Stimulated activated CD4-positive, alpha-beta T cell treated with anti-CD3 and anti-CD28 coated beads, Interleukin-15, amount 100 ng/mL, for 24 hours (primary cell): Measurements from ENCODE around the gene TTC17.
"Not testable (repeated sequence)": the region's sequence is repeated elsewhere in the genome, so short reads cannot be mapped to it uniquely, and the experiment has no call there.

ENCODE experiments used
- DNase-seq: peaks from one replicate; pipeline ENCODE4 v3.0.0-alpha.2; 2020

TTC17 gene, protein sequence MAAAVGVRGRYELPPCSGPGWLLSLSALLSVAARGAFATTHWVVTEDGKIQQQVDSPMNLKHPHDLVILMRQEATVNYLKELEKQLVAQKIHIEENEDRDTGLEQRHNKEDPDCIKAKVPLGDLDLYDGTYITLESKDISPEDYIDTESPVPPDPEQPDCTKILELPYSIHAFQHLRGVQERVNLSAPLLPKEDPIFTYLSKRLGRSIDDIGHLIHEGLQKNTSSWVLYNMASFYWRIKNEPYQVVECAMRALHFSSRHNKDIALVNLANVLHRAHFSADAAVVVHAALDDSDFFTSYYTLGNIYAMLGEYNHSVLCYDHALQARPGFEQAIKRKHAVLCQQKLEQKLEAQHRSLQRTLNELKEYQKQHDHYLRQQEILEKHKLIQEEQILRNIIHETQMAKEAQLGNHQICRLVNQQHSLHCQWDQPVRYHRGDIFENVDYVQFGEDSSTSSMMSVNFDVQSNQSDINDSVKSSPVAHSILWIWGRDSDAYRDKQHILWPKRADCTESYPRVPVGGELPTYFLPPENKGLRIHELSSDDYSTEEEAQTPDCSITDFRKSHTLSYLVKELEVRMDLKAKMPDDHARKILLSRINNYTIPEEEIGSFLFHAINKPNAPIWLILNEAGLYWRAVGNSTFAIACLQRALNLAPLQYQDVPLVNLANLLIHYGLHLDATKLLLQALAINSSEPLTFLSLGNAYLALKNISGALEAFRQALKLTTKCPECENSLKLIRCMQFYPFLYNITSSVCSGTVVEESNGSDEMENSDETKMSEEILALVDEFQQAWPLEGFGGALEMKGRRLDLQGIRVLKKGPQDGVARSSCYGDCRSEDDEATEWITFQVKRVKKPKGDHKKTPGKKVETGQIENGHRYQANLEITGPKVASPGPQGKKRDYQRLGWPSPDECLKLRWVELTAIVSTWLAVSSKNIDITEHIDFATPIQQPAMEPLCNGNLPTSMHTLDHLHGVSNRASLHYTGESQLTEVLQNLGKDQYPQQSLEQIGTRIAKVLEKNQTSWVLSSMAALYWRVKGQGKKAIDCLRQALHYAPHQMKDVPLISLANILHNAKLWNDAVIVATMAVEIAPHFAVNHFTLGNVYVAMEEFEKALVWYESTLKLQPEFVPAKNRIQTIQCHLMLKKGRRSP

DNA sequence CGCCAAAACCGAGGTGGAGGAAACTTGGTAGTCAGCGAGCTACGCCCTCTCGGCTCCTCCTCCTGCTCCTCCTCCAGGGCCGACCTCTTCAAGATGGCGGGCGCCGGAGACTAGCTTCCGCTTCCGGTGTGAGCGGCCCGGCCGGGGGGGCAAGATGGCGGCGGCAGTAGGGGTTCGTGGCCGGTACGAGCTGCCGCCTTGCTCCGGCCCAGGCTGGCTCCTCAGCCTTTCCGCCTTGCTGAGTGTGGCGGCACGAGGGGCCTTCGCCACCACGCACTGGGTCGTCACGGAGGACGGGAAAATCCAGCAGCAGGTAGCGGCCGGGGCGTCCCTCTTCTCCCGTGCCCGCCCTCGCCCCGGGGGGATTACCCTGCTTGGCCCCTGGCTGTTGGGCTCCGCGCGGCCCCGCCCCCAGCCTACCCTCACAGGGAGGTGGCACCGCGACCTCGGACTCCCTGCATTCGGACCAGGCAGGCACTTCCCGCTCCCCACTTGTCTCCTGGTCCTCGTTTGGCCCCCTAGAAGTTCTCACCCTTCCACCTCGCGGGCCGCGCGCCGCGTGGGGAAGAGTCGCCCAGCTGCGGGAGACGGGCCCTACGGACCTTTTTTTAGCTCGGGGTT lies at the start of gene TTC17:
TTC17 (plus strand) TSS at position 120 of the 621 bp plus-strand sequence; CDS start at position 155, 35 bp downstream.
- peak; percentile 96 for DNase-seq

DNA sequence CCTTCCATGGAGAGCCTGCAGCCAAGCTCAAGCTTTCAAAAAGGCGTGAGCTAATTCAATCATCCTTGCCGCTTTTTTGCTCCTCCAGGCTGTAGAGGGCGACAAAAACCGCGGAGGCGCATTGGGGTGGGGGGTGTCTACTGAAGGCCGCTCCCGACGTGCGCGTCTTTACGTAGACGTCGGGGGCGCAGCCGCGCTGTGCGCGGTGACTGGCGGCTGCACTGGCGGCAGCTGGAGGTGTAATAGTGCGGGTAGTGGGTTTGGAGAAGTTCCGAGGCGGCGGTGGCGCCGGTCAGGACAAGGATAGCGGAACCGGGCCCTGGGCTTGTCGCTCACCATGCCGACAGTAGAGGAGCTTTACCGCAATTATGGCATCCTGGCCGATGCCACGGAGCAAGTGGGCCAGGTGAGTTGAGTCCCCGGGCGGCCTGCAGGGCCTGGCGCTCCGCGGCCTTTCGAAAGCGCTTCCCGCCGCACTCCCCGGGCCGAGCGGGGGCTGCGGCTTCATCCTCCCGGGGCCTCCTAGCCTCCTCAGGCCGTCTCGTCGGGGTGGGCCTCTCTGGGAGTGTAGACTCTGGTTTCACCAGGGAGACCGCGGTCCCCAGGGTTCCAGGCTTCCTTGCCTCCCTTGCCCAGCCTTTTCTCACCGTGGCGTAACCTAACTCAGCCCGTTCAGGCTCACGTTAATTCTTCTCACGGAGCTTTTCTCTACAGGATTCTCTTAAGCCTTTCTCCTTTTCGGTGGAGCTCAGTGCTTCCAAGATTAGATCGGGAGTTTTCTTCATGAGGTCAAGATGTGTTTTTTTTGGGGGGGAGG lies 46.7 kb upstream of the TTC17 start, which contains the start of gene API5:
API5 (plus strand) TSS at position 206 of the 817 bp plus-strand sequence; CDS start at position 338, 132 bp downstream.
- DNase-seq: peak; percentile 94

DNA sequence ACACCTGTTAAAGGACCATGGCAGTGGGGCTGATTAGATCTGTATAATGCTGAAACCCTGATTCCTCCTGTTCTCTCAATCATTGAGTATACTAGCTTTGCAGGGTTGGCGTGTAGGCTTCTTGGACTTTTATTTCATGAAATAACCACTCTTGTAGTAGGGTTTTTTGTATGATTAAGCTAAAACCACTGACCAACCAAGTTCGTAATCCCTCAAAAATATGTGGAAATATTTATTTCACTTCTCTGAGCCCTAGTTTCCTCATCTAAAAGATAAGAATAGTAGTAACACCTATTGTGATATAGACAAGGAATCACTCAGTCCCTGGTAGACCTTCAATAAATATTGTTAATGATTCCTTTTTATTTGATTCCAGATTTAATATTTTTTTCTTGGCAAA lies 42.8 kb upstream of the TTC17 start:
- DNase-seq: no peak

DNA sequence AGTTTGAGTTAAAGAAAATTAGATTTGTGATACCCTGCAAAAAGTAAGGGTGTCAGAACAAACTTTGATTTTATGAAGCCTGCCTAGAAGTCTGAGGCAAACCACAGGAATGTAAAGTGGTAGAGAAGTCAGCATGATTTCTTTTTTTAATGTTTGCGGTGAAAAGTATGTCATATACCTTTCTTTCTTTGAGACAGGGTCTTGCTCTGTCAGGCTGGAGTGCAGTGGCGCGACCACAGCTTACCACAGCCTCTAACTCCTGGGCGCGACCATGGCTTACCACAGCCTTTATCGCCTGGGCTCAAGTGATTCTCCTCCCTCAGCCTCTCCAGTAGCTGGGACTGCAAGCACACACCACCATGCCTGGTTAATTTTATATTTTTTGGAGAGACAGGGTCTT lies 42.3 kb upstream of the TTC17 start:
- peak; percentile 26 for DNase-seq

DNA sequence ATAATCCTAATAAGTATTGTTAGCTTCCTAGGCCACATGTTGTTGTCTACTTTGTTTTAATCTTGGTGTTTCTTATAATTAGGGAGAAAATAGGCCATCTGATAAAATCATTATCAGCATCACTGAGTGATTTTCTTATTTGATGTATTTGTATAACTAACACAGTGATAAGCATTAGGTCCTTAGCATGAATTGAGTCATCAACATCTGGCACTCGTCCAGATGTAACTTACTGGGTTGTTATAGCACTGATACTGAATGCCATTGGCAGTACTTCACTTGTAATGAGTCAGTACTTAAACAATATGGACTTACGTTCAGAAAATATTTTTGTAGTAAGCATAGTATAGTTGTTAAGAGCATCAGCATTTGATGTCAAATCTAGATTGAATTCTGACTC lies 30.7 kb upstream of the TTC17 start:
- DNase-seq: peak; percentile 4

DNA sequence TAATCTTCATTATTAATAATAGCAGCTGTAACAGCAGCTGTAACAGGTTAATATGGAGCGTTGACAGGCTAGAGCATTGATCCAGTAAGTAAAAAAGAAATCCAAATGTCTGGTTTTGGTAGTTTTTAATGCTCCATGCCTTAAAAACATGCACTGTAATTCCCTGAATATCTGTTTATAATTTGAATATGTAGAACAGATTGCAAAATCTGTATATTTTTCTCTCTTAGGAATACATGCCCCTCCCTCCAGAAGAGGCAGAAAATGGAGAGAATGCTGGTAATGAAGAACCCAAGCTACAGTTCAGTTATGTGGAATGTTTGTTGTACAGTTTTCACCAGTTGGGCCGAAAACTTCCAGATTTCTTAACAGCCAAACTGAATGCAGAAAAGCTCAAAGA lies 30.2 kb upstream of the TTC17 start:
- DNase-seq: no peak

DNA sequence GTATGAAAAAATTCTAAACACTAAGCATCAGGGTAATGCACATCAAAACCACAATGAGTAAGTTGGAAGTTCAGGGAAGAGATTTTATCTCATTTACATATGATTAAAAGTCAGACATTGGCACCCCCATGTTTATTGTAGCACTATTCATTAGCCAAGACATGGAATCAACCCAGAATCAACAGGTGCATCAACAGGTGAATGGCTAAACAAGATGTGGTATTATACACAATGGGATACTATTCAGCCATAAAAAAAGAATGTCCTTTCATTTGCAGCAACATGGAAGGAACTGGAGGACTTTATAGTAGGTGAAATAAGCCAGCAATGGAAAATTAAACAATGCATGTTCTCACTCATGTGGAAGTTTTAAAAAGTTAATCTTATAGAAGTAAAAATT lies 17.6 kb upstream of the TTC17 start:
- no peak for DNase-seq

DNA sequence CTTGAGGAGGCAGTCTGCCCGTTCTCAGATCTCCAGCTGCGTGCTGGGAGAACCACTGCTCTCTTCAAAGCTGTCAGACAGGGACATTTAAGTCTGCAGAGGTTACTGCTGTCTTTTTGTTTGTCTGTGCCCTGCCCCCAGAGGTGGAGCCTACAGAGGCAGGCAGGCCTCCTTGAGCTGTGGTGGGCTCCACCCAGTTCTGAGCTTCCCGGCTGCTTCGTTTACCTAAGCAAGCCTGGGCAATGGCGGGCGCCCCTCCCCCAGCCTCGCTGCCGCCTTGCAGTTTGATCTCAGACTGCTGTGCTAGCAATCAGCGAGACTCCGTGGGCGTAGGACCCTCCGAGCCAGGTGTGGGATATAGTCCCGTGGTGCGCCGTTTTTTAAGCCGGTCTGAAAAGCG lies 7.3 kb upstream of the TTC17 start:
- DNase-seq: not testable (repeated sequence)

DNA sequence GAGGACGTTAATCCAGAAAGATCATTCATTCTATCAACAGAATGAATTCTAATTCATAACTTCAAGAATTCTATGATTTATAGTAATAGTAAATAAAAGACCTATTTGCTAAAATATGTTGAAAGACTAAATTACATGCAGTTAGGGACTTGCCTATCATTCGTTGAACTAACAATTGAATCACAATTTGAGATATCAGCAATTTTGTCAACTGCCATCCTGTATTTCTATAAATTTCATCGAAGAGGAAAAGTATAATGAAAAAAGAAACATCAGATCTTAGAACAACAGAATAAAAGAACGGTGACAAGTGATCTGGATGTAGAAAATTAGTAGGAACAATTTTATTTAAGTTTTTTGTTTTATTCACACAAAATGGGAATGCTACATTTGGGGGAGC lies 4.4 kb upstream of the TTC17 start:
- no peak for DNase-seq

DNA sequence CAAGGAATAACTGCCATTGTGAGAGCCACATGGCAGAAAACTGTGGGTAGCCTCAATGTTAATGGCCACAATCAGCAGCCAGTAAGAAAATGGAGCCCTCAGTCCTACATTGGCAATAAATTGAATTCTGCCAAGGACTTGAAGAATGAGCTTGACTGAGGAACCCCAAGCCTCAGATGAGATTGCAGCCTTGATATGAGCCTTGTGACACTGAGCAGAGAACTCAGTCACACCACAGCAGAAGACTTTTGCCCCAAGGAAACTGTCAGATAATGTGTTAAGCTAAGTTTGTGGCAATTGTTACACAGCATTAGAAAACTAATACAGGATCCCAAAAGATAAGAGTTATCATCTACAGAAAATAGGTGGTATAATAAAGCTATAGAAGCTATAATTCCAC lies 2.4 kb upstream of the TTC17 start:
- DNase-seq: no peak

DNA sequence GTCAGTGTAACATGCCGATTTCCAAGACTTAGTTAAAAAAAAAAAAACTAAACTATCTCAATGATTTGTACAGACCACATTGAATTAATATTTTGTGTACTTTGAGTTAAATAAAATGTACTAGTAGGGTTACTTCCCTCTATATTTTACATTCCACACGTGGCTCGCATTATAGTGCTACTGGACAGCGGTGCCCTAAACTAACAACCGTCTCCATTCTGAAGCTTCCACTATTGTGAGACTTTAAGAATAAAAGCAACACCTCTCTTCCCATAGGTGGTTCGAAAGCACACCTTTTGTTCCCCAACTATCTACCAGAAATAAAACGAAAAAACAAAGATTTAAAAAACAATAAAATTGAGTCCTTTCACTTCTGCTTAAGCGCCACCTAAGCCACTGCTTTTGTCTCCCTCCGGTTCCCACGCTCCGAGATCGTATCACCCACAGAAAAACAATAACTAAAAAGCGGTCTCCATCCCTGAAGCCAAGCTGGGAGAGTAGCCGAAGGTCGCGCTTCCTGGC lies 380 bp upstream of the TTC17 start:
- no peak for DNase-seq

DNA sequence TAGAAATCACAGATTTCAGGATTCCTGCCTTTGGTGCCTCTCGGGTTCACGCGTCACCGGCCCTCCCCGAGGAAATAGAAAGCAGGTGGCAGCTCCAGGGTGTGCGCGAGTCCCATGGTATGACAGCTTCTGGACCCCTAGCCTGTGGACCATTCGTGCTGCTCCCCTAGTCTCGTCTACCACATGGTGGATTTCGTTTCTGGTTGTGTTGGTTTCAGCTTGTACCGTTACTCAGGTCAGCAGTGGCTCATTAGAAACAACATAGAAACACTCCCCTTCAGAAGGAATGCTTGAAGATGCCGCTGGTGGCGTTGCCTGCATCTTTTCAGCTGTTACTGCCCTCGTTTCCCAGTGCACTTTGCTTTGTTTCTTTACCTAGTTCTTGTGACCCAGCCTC lies 700 bp downstream of the TTC17 start:
- DNase-seq: peak; percentile 57

DNA sequence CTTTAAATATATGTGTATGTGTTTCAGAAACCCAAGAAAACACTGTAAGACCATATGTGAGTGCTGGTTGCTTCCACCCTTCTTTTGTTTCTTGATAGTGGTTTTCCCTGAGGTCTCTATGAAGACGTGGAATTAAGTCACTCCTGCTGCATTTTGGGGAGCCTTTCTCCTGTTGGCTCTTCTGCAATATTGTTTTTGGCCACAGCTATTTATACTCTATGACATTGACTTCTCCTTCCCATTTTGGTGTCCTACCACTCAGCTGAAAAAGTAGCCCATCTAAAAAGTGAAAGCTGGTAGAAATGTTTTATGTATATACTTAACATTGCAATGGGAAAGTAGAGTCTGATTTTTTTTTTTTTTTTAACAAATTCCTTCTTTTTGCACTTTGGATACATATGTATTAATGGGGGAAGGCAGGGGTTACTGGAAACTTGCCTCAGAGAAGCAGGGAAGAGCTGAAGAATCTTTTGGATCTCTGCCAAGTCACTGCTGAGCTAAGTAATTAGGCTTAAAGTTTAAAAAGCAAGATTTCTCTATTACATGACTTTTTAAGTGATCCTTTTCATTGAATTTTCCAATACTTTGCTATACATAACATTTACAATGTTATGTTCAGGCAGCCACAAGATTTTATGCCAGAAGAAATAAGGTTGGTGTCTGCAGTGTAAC lies 1.8 kb downstream of the TTC17 start:
- DNase-seq: no peak

DNA sequence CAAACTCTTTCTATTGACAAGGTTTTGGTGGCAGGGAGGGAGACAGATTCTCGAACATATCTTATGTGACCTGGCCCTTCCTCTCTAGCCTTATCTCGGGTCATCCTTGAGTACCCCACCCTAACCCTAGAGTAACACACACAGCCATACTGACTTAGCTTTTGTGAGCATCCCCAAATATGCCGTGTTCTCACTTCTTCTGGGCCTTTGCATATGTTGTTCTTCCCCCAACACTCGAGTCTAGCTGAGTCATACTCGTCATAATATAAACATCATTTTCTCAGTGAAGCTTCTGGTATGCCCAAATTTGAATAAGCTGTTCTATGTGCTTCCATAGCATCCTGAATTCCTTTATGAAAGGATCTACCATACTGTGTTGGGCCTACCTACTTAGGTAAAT lies 8.0 kb downstream of the TTC17 start:
- DNase-seq: no peak

DNA sequence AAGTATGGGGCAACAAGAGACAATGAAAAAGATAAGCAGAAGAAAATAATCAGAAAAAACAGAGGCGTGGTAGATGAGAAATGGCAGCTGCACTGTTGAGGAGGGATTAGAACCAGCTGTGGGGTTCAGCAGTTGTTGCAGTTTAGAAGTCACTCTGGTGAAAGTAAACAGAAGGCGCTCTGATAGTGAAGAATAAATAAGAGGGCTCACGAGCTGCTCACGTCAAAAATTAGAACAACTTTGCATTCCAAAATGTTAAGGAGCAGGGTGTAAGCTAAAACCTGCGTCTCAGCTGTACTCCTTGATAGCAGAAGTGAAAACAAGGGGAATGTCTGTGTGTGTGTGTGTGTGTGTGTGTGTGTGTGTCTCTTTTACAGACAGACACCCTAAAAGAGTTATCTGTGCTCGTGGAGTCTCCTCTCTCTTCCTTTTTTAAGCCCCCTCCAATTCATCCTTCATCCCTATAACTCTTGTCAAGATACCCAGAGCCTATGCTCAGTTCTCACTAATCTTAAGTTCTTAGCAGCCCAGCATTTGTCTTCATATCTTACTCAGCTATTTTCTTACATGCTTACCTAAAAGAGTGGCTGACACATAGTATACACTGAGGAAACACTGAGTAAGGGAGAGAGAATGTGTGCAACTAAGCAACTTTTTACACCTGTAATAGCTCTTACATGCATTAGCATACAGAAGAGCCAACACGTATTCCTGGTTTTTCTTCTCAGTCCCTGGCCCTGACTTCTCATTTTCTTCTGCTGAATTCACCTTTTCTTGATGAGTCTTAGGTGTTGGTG lies 8.9 kb downstream of the TTC17 start:
- DNase-seq: no peak

DNA sequence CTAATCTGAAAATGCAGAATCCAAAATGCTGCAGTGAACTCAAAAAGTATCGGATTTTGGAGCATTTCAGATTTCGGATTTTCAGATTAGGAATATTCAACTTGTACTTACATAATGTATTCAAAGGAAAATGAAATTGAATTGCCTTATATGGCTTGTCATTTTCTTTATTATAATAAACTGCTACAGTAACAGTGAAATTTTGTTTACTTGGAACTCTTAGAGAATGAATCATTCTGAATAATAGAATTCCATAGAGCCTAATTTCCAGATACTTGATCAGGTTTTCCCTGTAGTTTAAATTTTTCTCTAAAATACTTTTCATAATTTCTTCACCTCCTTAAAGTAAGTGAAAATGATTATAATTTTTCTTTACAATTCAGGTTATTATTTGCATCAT lies 17.3 kb downstream of the TTC17 start:
- no peak for DNase-seq

DNA sequence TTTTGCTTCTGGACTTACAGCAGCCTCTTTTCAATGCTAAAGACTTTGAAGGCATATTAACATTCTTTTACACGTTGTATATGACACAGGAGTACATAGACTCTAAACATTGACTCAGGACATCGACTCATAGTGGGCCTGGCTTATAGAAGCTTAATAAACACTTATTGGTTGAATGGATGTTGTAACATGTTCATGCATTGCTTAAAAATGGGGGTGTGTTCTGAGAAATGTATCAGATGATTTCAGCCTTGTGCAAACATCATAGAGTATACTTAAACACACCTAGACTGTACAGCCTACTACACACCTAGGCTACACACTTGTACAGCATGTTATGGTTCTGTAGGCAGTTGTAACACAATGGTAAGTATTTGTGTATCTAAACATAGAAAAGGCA lies 17.9 kb downstream of the TTC17 start:
- no peak for DNase-seq

DNA sequence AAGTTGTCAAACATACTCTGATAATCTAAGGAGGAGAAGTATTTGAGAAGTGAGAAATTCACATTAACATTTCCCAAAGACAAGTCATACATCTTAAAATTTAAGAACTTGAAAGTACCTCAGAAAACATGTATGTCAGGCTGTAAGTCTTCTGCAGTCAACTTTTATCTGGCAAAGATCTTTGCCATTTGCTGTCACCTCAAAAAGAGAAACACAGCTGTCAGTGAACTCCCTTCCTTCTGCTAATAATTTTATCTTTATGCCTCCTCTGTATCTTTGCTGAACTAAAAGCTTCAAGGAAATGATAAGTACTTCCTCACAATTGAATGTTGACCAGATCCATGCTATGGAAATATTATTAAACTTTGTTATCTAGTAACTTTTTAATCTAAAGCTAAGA lies 18.7 kb downstream of the TTC17 start:
- DNase-seq: no peak

DNA sequence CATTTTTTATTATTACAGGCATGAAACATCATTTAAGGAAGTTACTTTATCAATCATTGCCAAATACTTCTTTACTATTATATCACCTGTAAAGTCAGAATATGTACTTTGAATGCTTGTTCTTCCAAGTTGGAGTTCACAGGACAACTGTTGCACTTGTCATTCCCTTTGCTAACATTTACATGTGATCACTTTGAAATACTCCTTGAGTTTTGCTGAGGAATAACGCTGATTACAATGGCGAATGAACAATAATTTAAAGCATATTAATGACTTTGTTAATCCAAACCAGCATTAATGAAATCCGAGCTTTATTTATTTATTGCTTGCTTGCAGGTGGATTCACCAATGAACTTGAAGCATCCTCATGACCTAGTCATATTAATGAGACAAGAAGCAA lies 20.2 kb downstream of the TTC17 start:
- no peak for DNase-seq

DNA sequence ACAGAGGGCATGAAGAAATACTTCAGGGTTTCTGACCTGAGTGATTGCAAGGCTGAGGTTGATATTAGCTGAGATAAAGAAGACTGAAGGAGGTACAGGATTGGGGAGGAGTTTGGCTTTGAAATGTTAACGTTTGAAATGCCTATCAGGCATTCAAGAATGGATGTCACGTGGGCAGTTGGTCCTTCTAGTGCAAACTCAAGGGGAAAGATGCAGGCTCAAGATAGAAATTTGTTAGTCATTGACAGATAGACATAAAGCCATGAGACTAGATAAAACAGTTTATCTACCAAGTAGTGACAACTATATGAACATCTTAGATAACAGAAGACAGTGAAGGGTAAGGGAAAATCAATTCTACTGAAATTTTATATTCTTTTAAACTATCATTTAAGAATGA lies 23.1 kb downstream of the TTC17 start:
- no peak for DNase-seq
